ENCODE results near the gene ABCC10. TPM values are rescaled to one million over a fixed set of nuclear protein-coding genes. Genes with fewer than 3 reads are reported as not detected.

The ABCC10 gene
- polyA plus RNA-seq, 1 donor from 2014 or later: 22.4 TPM

- Histone ChIP-seq H3K79me2 (replicated peaks; ENCODE audit: insufficient read depth, low read length) (no peaks in the 10 kb centered on the region), H3K27ac (ENCODE audit: low read length) (no peak overlapping the region), H3K36me3 (ENCODE audit: insufficient read depth, low read length) (no peaks in the 10 kb centered on the region), H2AFZ (ENCODE audit: low read depth, low read length) (no peak overlapping the region), H3K9ac (ENCODE audit: low read length) (no peak overlapping the region), H3K27me3 (ENCODE audit: insufficient read depth, low read depth, low read length) (no peaks in the 10 kb centered on the region), H3F3A (ENCODE audit: insufficient read depth, low read length, poor library complexity, severe bottlenecking) (no peaks in the 10 kb centered on the region), H3K4me2 (ENCODE audit: low read length) (no peak overlapping the region), H3K4me3 (ENCODE audit: low read length) (no peak overlapping the region), H4K20me1 (ENCODE audit: insufficient read depth) (no peaks in the 10 kb centered on the region), H3K9me3 (ENCODE audit: low read length) (no peaks in the 10 kb centered on the region), H3K9me2 (ENCODE audit: insufficient read depth, low read length) (no peaks in the 10 kb centered on the region)
- TF ChIP-seq TAF1 (IDR thresholded peaks at IDR 0.05; ENCODE audit: low read depth): no peak
These were observed 40.4 kb downstream of the ABCC10 start for GRCh38 chr6:43467752-43468151.

- Histone ChIP-seq H4K20me1 (ENCODE audit: insufficient read depth) (no peaks in the 10 kb centered on the region), H3K27ac (ENCODE audit: low read length) (no peak overlapping the region), H2AFZ (ENCODE audit: low read depth, low read length) (no peak overlapping the region), H3K27me3 (ENCODE audit: insufficient read depth, low read depth, low read length) (no peaks in the 10 kb centered on the region), H3K4me3 (ENCODE audit: low read length) (no peak overlapping the region), H3K36me3 (ENCODE audit: insufficient read depth, low read length) (no peaks in the 10 kb centered on the region), H3F3A (ENCODE audit: insufficient read depth, low read length, poor library complexity, severe bottlenecking) (no peaks in the 10 kb centered on the region), H3K9me2 (ENCODE audit: insufficient read depth, low read length) (no peaks in the 10 kb centered on the region), H3K79me2 (replicated peaks; ENCODE audit: insufficient read depth, low read length) (no peaks in the 10 kb centered on the region), H3K4me2 (ENCODE audit: low read length) (no peak overlapping the region), H3K9me3 (ENCODE audit: low read length) (no peaks in the 10 kb centered on the region), H3K9ac (ENCODE audit: low read length) (no peak overlapping the region)
- no peak for TF ChIP-seq RAD21 (conservative IDR thresholded peaks at IDR 0.05)
- TF ChIP-seq TAF1 (IDR thresholded peaks at IDR 0.05; ENCODE audit: low read depth): no peak
- no peak for TF ChIP-seq EP300 (conservative IDR thresholded peaks at IDR 0.05; ENCODE audit: poor library complexity, severe bottlenecking)
These were observed 40.9 kb downstream of the ABCC10 start for GRCh38 chr6:43468240-43468639.

- Histone ChIP-seq H3F3A (ENCODE audit: insufficient read depth, low read length, poor library complexity, severe bottlenecking) (no peaks in the 10 kb centered on the region), H3K9me3 (ENCODE audit: low read length) (no peaks in the 10 kb centered on the region), H3K9me2 (ENCODE audit: insufficient read depth, low read length) (no peaks in the 10 kb centered on the region), H4K20me1 (ENCODE audit: insufficient read depth) (no peaks in the 10 kb centered on the region), H3K36me3 (ENCODE audit: insufficient read depth, low read length) (no peaks in the 10 kb centered on the region), H3K79me2 (replicated peaks; ENCODE audit: insufficient read depth, low read length) (no peaks in the 10 kb centered on the region), H3K27me3 (ENCODE audit: insufficient read depth, low read depth, low read length) (no peaks in the 10 kb centered on the region), H3K4me2 (ENCODE audit: low read length) (no peak overlapping the region), H3K4me3 (ENCODE audit: low read length) (no peak overlapping the region), H2AFZ (ENCODE audit: low read depth, low read length) (no peak overlapping the region), H3K27ac (ENCODE audit: low read length) (no peak overlapping the region), H3K9ac (ENCODE audit: low read length) (no peak overlapping the region)
- no peak for TF ChIP-seq SMC3 (conservative IDR thresholded peaks at IDR 0.05; ENCODE audit: poor library complexity)
- TF ChIP-seq EZH2 (IDR thresholded peaks at IDR 0.05; ENCODE audit: borderline replicate concordance, insufficient read depth, low read length, poor library complexity, severe bottlenecking): no peak
- no peak for TF ChIP-seq RAD21 (conservative IDR thresholded peaks at IDR 0.05)
- no peak for TF ChIP-seq EP300 (conservative IDR thresholded peaks at IDR 0.05; ENCODE audit: poor library complexity, severe bottlenecking)
- no peak for TF ChIP-seq MXI1 (conservative IDR thresholded peaks at IDR 0.05; ENCODE audit: poor library complexity, severe bottlenecking)
- TF ChIP-seq POLR2AphosphoS5 (IDR thresholded peaks at IDR 0.05): no peak
- TF ChIP-seq REST (IDR thresholded peaks at IDR 0.05; ENCODE audit: borderline replicate concordance): no peak
- TF ChIP-seq TAF1 (IDR thresholded peaks at IDR 0.05; ENCODE audit: low read depth): no peak
- TF ChIP-seq CTCF (IDR thresholded peaks at IDR 0.05; ENCODE audit: poor library complexity, severe bottlenecking): no peak
These were observed 41.7 kb downstream of the ABCC10 start for GRCh38 chr6:43468748-43469681.

All from neural cell (in vitro differentiated cells).